RWPE2 (cell line): Measurements from ENCODE around the gene FAIM2.

Experiments used
- ATAC-seq: fragments of 200-7000 bp; cut with Tn5 transposase; 3 replicates; pipeline ENCODE4 v1.9.1; 2021; ENCODE audit warnings: low read depth
- DNase-seq: peaks from one replicate; pipeline ENCODE4 v3.0.0-alpha.2; 2020; ENCODE audit warnings: low spot score
- H3K27ac ChIP-seq: fragments of 450-650 bp; 2 replicates; pipeline ENCODE4 v1.5.1; 2017; ENCODE audit warnings: mild to moderate bottlenecking; ENCODE audit not compliant: poor library complexity, severe bottlenecking
- H3K27me3 ChIP-seq: fragments of 250-450 bp; sonication (Bioruptor Pico); 2 replicates; pipeline ENCODE4 v1.5.1; 2021; ENCODE audit warnings: mild to moderate bottlenecking, moderate library complexity; ENCODE audit not compliant: insufficient read depth, poor library complexity, severe bottlenecking
- H3K36me3 ChIP-seq: fragments of 250-450 bp; sonication (Bioruptor Pico); 2 replicates; pipeline ENCODE4 v1.5.1; 2020; ENCODE audit warnings: low read depth, mild to moderate bottlenecking, moderate library complexity
- H3K4me1 ChIP-seq: fragments of 250-450 bp; sonication (Bioruptor Pico); 2 replicates; pipeline ENCODE4 v1.5.1; 2021; ENCODE audit warnings: mild to moderate bottlenecking, moderate library complexity; ENCODE audit not compliant: insufficient read depth, poor library complexity, severe bottlenecking
- H3K4me3 ChIP-seq: fragments of 250-450 bp; sonication (Bioruptor Pico); 2 replicates; pipeline ENCODE4 v1.5.1; 2021; ENCODE audit warnings: mild to moderate bottlenecking, moderate library complexity; ENCODE audit not compliant: severe bottlenecking
- H3K9me3 ChIP-seq: fragments of 250-450 bp; sonication (Bioruptor Pico); 2 replicates; pipeline ENCODE4 v1.5.1; 2021; ENCODE audit warnings: mild to moderate bottlenecking, moderate library complexity; ENCODE audit not compliant: severe bottlenecking
- CTCF ChIP-seq: fragments of 450-650 bp; IDR thresholded peaks from one replicate; pipeline ENCODE4 v1.5.1; 2017; ENCODE audit warnings: mild to moderate bottlenecking, moderate library complexity; ENCODE audit not compliant: poor library complexity, severe bottlenecking

The FAIM2 gene

GRCh38 chr12:49933796-49934195, 30.1 kb upstream of the FAIM2 start:
- no peak for TF ChIP-seq CTCF
- Histone ChIP-seq H3K27me3 (no peaks in the 10 kb centered on the region), H3K4me3 (no peak overlapping the region), H3K27ac (no peak overlapping the region), H3K36me3 (no peaks in the 10 kb centered on the region), H3K4me1 (peaks cover 7% of the 10 kb centered on the region), H3K9me3 (no peaks in the 10 kb centered on the region)
- ATAC-seq (no peak), DNase-seq (no peak)

- Histone ChIP-seq H3K4me1 (peaks cover 7% of the 10 kb centered on the region), H3K36me3 (no peaks in the 10 kb centered on the region), H3K27ac (no peak overlapping the region), H3K4me3 (no peak overlapping the region), H3K27me3 (no peaks in the 10 kb centered on the region), H3K9me3 (no peaks in the 10 kb centered on the region)
- no peak for ATAC-seq
- TF ChIP-seq CTCF = no peak
- DNase-seq = no peak
Observed at GRCh38 chr12:49932533-49933130, 28.9 kb upstream of the FAIM2 start.

- ATAC-seq (no peak), DNase-seq (no peak)
- Histone ChIP-seq H3K27ac (no peak overlapping the region), H3K9me3 (no peaks in the 10 kb centered on the region), H3K36me3 (no peaks in the 10 kb centered on the region), H3K4me1 (peaks cover 2% of the 10 kb centered on the region), H3K27me3 (no peaks in the 10 kb centered on the region), H3K4me3 (no peak overlapping the region)
- no peak for TF ChIP-seq CTCF
Observed at GRCh38 chr12:49932023-49932422, 28.3 kb upstream of the FAIM2 start.

GRCh38 chr12:49930515-49931288, 27.0 kb upstream of the FAIM2 start:
- no peak overlapping the region for H3K27ac ChIP-seq

More at GRCh38 chr12:49930515-49931288, 27.0 kb upstream of the FAIM2 start:
- no peak for TF ChIP-seq CTCF
- DNase-seq (no peak), ATAC-seq (peak; percentile 67; the same call in 2 of the 3 replicates)
- Histone ChIP-seq H3K4me1 (no peaks in the 10 kb centered on the region), H3K36me3 (no peaks in the 10 kb centered on the region), H3K4me3 (no peak overlapping the region), H3K27me3 (no peaks in the 10 kb centered on the region), H3K9me3 (no peaks in the 10 kb centered on the region)
